GM12878 (cell line): ENCODE results near the gene SERPINB10.

ENCODE experiments used
- CEBPB ChIP-seq, 2 experiments: fragments of 150-350 bp in 1 of 2; IDR thresholded peaks; 2 replicates each; pipeline ENCODE4 v1.6.1; 2012 to 2014; ENCODE audit warnings: low read depth in 2 of 2, low read length in 2 of 2, borderline replicate concordance in 1 of 2, inconsistent platforms in 1 of 2
- CTCF ChIP-seq, 3 experiments: IDR thresholded peaks in 2 of 3; conservative IDR thresholded peaks in 1 of 3; 2 replicates each; pipeline ENCODE4 v1.5.1; 2011; ENCODE audit warnings: low read depth in 3 of 3, low read length in 3 of 3, mild to moderate bottlenecking in 3 of 3, control low read depth in 2 of 3, moderate library complexity in 2 of 3, inconsistent platforms in 1 of 3, mixed read lengths in 1 of 3; ENCODE audit not compliant: control insufficient read depth in 2 of 3, insufficient read depth in 1 of 3; ENCODE audit errors: extremely low read depth in 1 of 3
- EZH2 ChIP-seq: IDR thresholded peaks from 2 replicates; pipeline ENCODE4 v1.6.1; 2012; ENCODE audit warnings: low read depth, mild to moderate bottlenecking, control low read depth, inconsistent platforms, low read length, borderline replicate concordance; ENCODE audit not compliant: control insufficient read depth
- GABPA ChIP-seq: IDR thresholded peaks from 2 replicates; pipeline ENCODE4 v1.6.1; 2014; ENCODE audit warnings: antibody characterized with exemption, low read depth, mild to moderate bottlenecking, inconsistent platforms
- KDM1A ChIP-seq: fragments of 200-600 bp; sonication (generic); IDR thresholded peaks from 2 replicates; pipeline ENCODE4 v1.6.1; 2016; ENCODE audit warnings: borderline replicate concordance
- MXI1 ChIP-seq: fragments of 150-350 bp; IDR thresholded peaks from 2 replicates; pipeline ENCODE4 v1.6.1; 2011; ENCODE audit warnings: low read depth, mild to moderate bottlenecking, inconsistent platforms, low read length, improper control_type of control experiment
- NFXL1 ChIP-seq: fragments of 450-650 bp; IDR thresholded peaks from 2 replicates; pipeline ENCODE4 v1.6.1; 2017; ENCODE audit warnings: antibody characterized with exemption, mild to moderate bottlenecking, borderline replicate concordance
- PBX3 ChIP-seq: IDR thresholded peaks from 2 replicates; pipeline ENCODE4 v1.6.1; 2011; ENCODE audit warnings: mild to moderate bottlenecking, low read depth, low read length, moderate library complexity; ENCODE audit not compliant: insufficient replicate concordance
- PKNOX1 ChIP-seq: fragments of 450-650 bp; IDR thresholded peaks from 2 replicates; pipeline ENCODE4 v1.6.1; 2016; ENCODE audit warnings: mild to moderate bottlenecking
- PRDM15 ChIP-seq: fragments of 450-650 bp; formaldehyde crosslinking; IDR thresholded peaks from 2 replicates; pipeline ENCODE4 v1.4.0; 2020; ENCODE audit warnings: mild to moderate bottlenecking, moderate library complexity
- YY1 ChIP-seq: IDR thresholded peaks from 2 replicates; pipeline ENCODE4 v1.6.1; 2011; ENCODE audit warnings: low read depth, mild to moderate bottlenecking, low read length
- ZBTB33 ChIP-seq: fragments of 450-650 bp; IDR thresholded peaks from 2 replicates; pipeline ENCODE4 v1.6.1; 2017; ENCODE audit warnings: mild to moderate bottlenecking

GRCh38 chr18:63951302-63951705 is 43.5 kb downstream of the SERPINB10 start:
- TF ChIP-seq CEBPB (IDR thresholded peaks at IDR 0.05; ENCODE audit: borderline replicate concordance in 1 of 2, low read depth in 2 of 2, low read length in 2 of 2) (no peak; a peak in 1 of 4 replicates), KDM1A (no peak), CTCF (IDR thresholded peaks at IDR 0.05 in 2 of 3, conservative IDR thresholded peaks at IDR 0.05 in 1 of 3; ENCODE audit: control insufficient read depth in 2 of 3, extremely low read depth in 1 of 3, insufficient read depth in 1 of 3, low read depth in 3 of 3, low read length in 3 of 3) (peak; percentile 30 to 48 (median 45); a peak in 4 of 6 replicates), EZH2 (no peak), PRDM15 (CRISPR knock-in tag) (no peak), PBX3 (no peak), GABPA (no peak), MXI1 (no peak), PKNOX1 (peak; percentile 77), YY1 (no peak), ZBTB33 (no peak), NFXL1 (no peak)
